Ishikawa (cell line): ENCODE data around the gene TASP1.

Source experiments
- CEBPB ChIP-seq: IDR thresholded peaks from 2 replicates; pipeline ENCODE4 v1.6.1; 2012
- CREB1 ChIP-seq: IDR thresholded peaks from 2 replicates; pipeline ENCODE4 v1.6.1; 2012; ENCODE audit warnings: low read depth
- EGR1 ChIP-seq: IDR thresholded peaks from 2 replicates; pipeline ENCODE4 v1.6.1; 2012
- EP300 ChIP-seq: IDR thresholded peaks from 2 replicates; pipeline ENCODE4 v1.6.1; 2012; ENCODE audit warnings: borderline replicate concordance
- FOXM1 ChIP-seq: IDR thresholded peaks from 2 replicates; pipeline ENCODE4 v1.6.1; 2012; ENCODE audit warnings: low read depth, borderline replicate concordance
- RAD21 ChIP-seq: IDR thresholded peaks from 2 replicates; pipeline ENCODE4 v1.6.1; 2012; ENCODE audit warnings: low read depth
- TCF12 ChIP-seq: IDR thresholded peaks from 2 replicates; pipeline ENCODE4 v1.6.1; 2012; ENCODE audit warnings: low read depth
- TEAD4 ChIP-seq: IDR thresholded peaks from 2 replicates; pipeline ENCODE4 v1.6.1; 2012
- USF1 ChIP-seq: IDR thresholded peaks from 2 replicates; pipeline ENCODE4 v1.6.1; 2012
- ZBTB7A ChIP-seq: IDR thresholded peaks from 2 replicates; pipeline ENCODE4 v1.6.1; 2012; ENCODE audit warnings: low read depth
- TF ChIP-seq, protein P1 (sequence below): IDR thresholded peaks from 2 replicates; pipeline ENCODE4 v1.6.1; 2012; ENCODE audit warnings: low read depth, mild to moderate bottlenecking

DNA sequence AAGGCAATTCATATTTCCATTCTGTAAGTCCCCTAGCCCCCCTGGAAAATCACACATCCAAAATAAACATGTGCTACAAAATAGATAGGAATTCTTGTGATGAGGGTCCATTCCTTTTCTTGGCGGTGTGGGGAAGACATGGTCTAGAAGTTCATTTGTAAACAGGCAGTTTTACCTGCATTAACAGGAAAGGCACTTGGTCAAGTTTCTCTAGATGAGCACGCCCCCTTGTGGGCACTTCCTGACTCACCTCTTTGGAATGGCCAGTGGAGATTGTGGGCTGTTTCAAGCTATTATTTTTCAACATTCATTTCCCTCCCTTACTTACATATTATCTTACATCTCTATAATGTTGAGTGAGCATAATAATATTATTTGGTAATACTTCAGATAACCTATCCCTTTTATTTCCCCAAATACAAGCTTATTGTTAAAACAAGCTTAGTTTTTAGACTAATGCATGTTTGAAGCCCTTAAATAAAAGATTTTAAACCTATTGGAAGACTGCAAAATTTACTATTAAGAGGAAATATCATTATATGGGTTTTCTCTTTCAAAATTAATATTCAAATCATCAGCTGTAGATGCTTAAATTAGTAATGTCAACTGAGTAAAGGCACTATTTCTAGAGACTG lies 92.1 kb downstream of the TASP1 start:
- TF ChIP-seq, protein P1, sequence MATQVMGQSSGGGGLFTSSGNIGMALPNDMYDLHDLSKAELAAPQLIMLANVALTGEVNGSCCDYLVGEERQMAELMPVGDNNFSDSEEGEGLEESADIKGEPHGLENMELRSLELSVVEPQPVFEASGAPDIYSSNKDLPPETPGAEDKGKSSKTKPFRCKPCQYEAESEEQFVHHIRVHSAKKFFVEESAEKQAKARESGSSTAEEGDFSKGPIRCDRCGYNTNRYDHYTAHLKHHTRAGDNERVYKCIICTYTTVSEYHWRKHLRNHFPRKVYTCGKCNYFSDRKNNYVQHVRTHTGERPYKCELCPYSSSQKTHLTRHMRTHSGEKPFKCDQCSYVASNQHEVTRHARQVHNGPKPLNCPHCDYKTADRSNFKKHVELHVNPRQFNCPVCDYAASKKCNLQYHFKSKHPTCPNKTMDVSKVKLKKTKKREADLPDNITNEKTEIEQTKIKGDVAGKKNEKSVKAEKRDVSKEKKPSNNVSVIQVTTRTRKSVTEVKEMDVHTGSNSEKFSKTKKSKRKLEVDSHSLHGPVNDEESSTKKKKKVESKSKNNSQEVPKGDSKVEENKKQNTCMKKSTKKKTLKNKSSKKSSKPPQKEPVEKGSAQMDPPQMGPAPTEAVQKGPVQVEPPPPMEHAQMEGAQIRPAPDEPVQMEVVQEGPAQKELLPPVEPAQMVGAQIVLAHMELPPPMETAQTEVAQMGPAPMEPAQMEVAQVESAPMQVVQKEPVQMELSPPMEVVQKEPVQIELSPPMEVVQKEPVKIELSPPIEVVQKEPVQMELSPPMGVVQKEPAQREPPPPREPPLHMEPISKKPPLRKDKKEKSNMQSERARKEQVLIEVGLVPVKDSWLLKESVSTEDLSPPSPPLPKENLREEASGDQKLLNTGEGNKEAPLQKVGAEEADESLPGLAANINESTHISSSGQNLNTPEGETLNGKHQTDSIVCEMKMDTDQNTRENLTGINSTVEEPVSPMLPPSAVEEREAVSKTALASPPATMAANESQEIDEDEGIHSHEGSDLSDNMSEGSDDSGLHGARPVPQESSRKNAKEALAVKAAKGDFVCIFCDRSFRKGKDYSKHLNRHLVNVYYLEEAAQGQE, result no peak
- TF ChIP-seq FOXM1, result no peak
- no peak for TF ChIP-seq TCF12
- no peak for TF ChIP-seq TEAD4
- TF ChIP-seq USF1, result no peak
- no peak for TF ChIP-seq ZBTB7A
- no peak for TF ChIP-seq EGR1
- no peak for TF ChIP-seq CREB1
- TF ChIP-seq CEBPB, result no peak
- TF ChIP-seq EP300, result no peak
- peak; percentile 72 for TF ChIP-seq RAD21
